Upper lobe of right lung (tissue), 1 donor: ENCODE measurements around the gene PRORP. TPM values are rescaled to one million over a fixed set of nuclear protein-coding genes. Genes with fewer than 3 reads are reported as not detected.
"Not testable (repeated sequence)": the region's sequence is repeated elsewhere in the genome, so short reads cannot be mapped to it uniquely, and the experiment has no call there.

ENCODE experiments used
- ATAC-seq: fragments of 200-7000 bp; cut with Tn5 transposase; one replicate; pipeline ENCODE4 v1.9.1; 2020; ENCODE audit warnings: mild to moderate bottlenecking, moderate library complexity
- DNase-seq: peaks from one replicate; pipeline ENCODE4 v3.0.0-alpha.2; 2020
- H3K27ac ChIP-seq: fragments of 200-600 bp; one replicate; pipeline ENCODE4 v1.8.0; 2022
- H3K27me3 ChIP-seq: fragments of 200-600 bp; one replicate; pipeline ENCODE4 v1.8.0; 2022; ENCODE audit warnings: mild to moderate bottlenecking
- H3K36me3 ChIP-seq: fragments of 200-600 bp; one replicate; pipeline ENCODE4 v1.8.0; 2022
- H3K4me1 ChIP-seq: fragments of 200-600 bp; one replicate; pipeline ENCODE4 v1.8.0; 2022
- H3K4me3 ChIP-seq: fragments of 200-600 bp; one replicate; pipeline ENCODE4 v1.8.0; 2022; ENCODE audit warnings: mild to moderate bottlenecking
- H3K9me3 ChIP-seq: fragments of 200-600 bp; one replicate; pipeline ENCODE4 v1.8.0; 2022
- intact Hi-C: fragments of 100-400 bp; cut with DNase I; formaldehyde crosslinking; loops from one replicate; pipeline ENCODE4 v1.11.0; 2022
- total RNA-seq: library from RNA; stranded (reverse); fragmentation: NEBNext Ultra II Directional; extraction: Animal tissue kit (Norgen Biotek cat#: 25700); gene quantifications from one replicate; pipeline ENCODE4 v1.2.1, GENCODE V29; 2021
- TF ChIP-seq, protein P1 (sequence below): fragments of 200-600 bp; IDR thresholded peaks from one replicate; pipeline ENCODE4 v1.8.0; 2022; ENCODE audit warnings: antibody characterized with exemption
- donor health status: DM: no; HTN: yes; CAD: no; lungs with severe emphysema.

The PRORP gene
- total RNA-seq, 1 donor from 2014 or later = 22.2 TPM

DNA sequence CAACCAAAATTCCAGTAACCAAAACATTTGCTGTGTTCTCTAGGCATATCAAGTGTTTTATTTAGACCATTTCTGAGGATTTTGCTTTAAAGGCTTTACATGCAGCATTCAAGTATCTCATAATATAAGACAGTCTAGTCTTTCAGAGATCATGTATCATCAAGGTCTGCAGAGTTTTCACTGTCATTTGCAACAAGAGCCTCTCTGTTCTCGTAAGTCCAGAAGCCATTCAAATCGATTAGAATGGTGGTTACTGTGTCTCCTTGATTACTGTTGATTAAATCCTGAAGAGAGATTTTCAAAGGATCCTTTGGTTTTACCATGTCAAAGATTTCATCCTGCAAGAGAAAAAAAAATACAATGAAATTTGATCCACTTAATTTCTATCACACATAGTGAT is 36.9 kb upstream of the PRORP start:
- H3K36me3 ChIP-seq = peaks cover 95% of the 10 kb centered on the region
- TF ChIP-seq, protein P1, sequence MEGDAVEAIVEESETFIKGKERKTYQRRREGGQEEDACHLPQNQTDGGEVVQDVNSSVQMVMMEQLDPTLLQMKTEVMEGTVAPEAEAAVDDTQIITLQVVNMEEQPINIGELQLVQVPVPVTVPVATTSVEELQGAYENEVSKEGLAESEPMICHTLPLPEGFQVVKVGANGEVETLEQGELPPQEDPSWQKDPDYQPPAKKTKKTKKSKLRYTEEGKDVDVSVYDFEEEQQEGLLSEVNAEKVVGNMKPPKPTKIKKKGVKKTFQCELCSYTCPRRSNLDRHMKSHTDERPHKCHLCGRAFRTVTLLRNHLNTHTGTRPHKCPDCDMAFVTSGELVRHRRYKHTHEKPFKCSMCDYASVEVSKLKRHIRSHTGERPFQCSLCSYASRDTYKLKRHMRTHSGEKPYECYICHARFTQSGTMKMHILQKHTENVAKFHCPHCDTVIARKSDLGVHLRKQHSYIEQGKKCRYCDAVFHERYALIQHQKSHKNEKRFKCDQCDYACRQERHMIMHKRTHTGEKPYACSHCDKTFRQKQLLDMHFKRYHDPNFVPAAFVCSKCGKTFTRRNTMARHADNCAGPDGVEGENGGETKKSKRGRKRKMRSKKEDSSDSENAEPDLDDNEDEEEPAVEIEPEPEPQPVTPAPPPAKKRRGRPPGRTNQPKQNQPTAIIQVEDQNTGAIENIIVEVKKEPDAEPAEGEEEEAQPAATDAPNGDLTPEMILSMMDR = no peak

DNA sequence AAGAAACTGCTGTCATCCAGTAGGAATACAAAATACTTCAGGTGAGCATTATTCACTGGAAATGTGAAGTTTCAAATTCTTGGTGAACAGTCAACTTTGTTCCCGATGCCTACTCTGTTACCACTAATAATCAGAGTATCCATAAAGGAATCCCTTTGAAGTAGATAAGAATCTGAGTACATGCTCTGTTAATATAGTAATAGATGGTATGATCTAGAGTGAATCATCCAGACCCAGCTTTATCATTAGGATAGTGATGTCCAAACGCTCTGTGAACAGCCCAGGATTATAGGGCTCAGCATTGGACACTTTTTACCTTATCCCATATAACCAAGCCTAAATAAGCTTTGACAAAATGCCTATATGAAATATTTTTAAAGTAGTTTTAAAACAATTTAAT is 33.8 kb upstream of the PRORP start:
- H3K36me3 ChIP-seq = peaks cover 90% of the 10 kb centered on the region

More for the DNA sequence above, 36.9 kb upstream of the PRORP start:
- no peaks in the 10 kb centered on the region for H3K9me3 ChIP-seq
- H3K4me3 ChIP-seq = no peak overlapping the region
- ATAC-seq (no peak), DNase-seq (no peak)
- H3K27me3 ChIP-seq = no peaks in the 10 kb centered on the region
- H3K27ac ChIP-seq = no peak overlapping the region
- H3K4me1 ChIP-seq = no peaks in the 10 kb centered on the region
- intact Hi-C loops = no loop called here

DNA sequence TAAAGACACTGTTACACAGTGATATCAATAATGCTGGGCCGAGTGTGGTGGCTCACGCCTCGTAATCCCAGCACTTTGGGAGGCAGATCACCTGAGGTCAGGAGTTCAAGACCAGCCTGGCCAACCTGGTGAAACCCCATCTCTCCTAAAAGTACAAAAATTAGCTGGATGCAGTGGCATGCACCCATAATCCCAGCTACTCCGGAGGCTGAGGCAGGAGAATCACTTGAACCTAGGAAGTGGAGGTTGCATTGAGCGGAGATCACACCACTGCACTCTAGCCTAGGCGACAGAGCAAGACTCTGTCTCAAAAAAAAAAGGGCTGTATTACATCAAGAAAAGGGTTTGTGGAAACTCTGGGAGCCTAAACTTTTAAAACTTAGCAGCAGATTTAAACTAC is 27.7 kb upstream of the PRORP start:
- H3K4me3 ChIP-seq, H3K27me3 ChIP-seq, intact Hi-C loops, H3K9me3 ChIP-seq, H3K27ac ChIP-seq, H3K4me1 ChIP-seq, DNase-seq, ATAC-seq: not testable (repeated sequence)
- peaks cover 92% of the 10 kb centered on the region for H3K36me3 ChIP-seq

More for the DNA sequence above, 33.8 kb upstream of the PRORP start:
- DNase-seq = no peak
- H3K9me3 ChIP-seq = no peaks in the 10 kb centered on the region
- TF ChIP-seq, protein P1 = no peak
- no peak for ATAC-seq
- H3K4me1 ChIP-seq = no peaks in the 10 kb centered on the region
- no peak overlapping the region for H3K27ac ChIP-seq
- H3K4me3 ChIP-seq = no peak overlapping the region
- intact Hi-C loops = no loop called here
- H3K27me3 ChIP-seq = no peaks in the 10 kb centered on the region

GRCh38 chr14:35107866-35108265 is 14.5 kb upstream of the PRORP start:
- DNase-seq = no peak
- no peaks in the 10 kb centered on the region for H3K27me3 ChIP-seq
- H3K4me3 ChIP-seq = no peak overlapping the region
- H3K36me3 ChIP-seq = peaks cover 96% of the 10 kb centered on the region
- TF ChIP-seq, protein P1 = no peak
- no peak for ATAC-seq
- H3K4me1 ChIP-seq = no peaks in the 10 kb centered on the region
- H3K9me3 ChIP-seq = no peaks in the 10 kb centered on the region
- no peak overlapping the region for H3K27ac ChIP-seq
- intact Hi-C loops = no loop called here

DNA sequence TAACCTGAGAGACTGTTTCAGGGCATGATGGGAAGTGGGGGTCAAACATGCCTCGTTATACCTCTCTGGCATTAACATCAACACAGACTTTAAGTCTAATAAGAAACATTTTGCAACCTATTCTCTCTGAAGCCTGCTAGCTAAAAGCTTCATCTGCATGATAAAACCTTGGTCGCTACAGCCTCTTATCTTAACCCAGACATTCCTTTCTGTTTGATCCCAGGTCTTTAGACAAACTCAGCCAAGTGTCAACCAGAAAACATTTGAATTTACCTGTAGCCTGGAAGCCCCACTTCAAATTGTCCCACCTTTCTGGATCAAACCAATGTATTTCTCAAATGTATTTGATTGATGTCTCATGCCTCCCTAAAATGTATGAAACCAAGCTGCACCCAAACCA is 9.7 kb upstream of the PRORP start:
- Histone ChIP-seq H3K36me3 (peaks cover 87% of the 10 kb centered on the region), H3K4me3 (no peak overlapping the region)
- intact Hi-C loops = no loop called here

DNA sequence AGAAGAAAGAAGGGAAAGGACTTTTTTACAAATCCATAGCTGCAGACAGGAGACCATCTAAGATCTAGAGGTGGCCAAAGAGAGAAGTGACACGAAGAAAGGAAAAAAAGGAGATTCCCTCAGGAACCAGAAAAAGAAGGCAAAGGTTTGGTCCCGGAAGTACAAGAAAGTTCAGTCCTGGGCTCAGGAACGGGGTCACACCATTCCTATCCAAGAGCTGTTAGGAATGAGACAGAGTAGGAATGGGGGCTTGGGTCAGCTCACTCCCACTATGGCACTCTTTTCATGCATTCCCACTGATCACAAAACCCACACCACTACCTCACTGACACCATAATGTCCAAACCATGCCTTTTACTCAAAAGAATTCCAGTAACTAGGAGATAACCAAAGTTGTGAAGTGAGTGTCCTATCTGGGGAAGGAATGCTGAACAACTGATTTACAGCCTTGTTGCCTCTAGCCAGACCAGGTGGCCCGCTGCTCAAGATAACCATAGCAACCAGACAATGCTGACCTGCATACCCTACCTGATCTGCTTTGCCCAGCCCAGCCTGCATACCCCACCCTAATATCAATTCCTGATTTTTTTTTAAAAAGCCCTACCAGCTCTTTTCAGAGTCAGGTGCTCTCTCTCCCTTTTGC is 8.9 kb upstream of the PRORP start:
- Histone ChIP-seq H3K4me1 (no peaks in the 10 kb centered on the region), H3K36me3 (peaks cover 79% of the 10 kb centered on the region), H3K27ac (no peak overlapping the region), H3K9me3 (no peaks in the 10 kb centered on the region), H3K27me3 (no peaks in the 10 kb centered on the region), H3K4me3 (no peak overlapping the region)
- intact Hi-C loops = no loop called here
- DNase-seq (no peak), ATAC-seq (no peak)
- TF ChIP-seq, protein P1 = no peak

More for the DNA sequence above, 9.7 kb upstream of the PRORP start:
- TF ChIP-seq, protein P1 = no peak
- no peaks in the 10 kb centered on the region for H3K9me3 ChIP-seq
- no peaks in the 10 kb centered on the region for H3K27me3 ChIP-seq
- ATAC-seq = no peak
- H3K4me1 ChIP-seq = no peaks in the 10 kb centered on the region
- H3K27ac ChIP-seq = no peak overlapping the region
- no peak for DNase-seq
